Tibial artery (tissue), 4 donors: ENCODE results near the gene EPHB2.

ENCODE experiments used
- DNase-seq, 2 donors: peaks; one replicate each; pipeline ENCODE4 v3.0.0-alpha.2; 2019
- H3K27ac ChIP-seq, 2 donors: fragments of 200-600 bp; sonication (generic) in 1 of 2; 1 replicate in 1 of 2; 2 replicates in 1 of 2; pipeline ENCODE4 v1.5.1; 2018 to 2019; ENCODE audit warnings: mild to moderate bottlenecking in 1 of 2
- H3K27me3 ChIP-seq, 2 donors: fragments of 200-600 bp; sonication (generic) in 1 of 2; one replicate each; pipeline versions ENCODE4 v1.5.1 to v1.6.0; 2016 to 2019
- H3K36me3 ChIP-seq, 3 donors: fragments of 200-600 bp; sonication (generic) in 2 of 3; one replicate each; pipeline ENCODE4 v1.5.1; 2016 to 2019; ENCODE audit warnings: mild to moderate bottlenecking in 2 of 3
- H3K4me1 ChIP-seq, 4 donors: fragments of 200-600 bp; sonication (generic) in 2 of 4; 1 replicate in 3 of 4; 2 replicates in 1 of 4; pipeline ENCODE4 v1.5.1; 2016 to 2019
- H3K4me3 ChIP-seq, 2 donors: fragments of 200-600 bp; sonication (generic) in 1 of 2; 1 replicate in 1 of 2; 2 replicates in 1 of 2; pipeline ENCODE4 v1.5.1; 2018 to 2019; ENCODE audit warnings: mild to moderate bottlenecking in 2 of 2
- H3K9me3 ChIP-seq, 3 donors: fragments of 200-600 bp; sonication (generic) in 1 of 3; one replicate each; pipeline ENCODE4 v1.5.1; 2016 to 2019
- intact Hi-C: fragments of 100-400 bp; cut with DNase I; formaldehyde crosslinking; loops from one replicate; pipeline ENCODE4 v1.15.0; 2023; ENCODE audit warnings: low total_unique reads
- TF ChIP-seq, protein P1 (sequence below), 2 experiments: fragments of 200-600 bp in 1 of 2; fragments of 450-650 bp in 1 of 2; IDR thresholded peaks; one replicate each; pipeline ENCODE4 v1.5.1; 2017 to 2019; ENCODE audit warnings: antibody characterized with exemption in 2 of 2, mild to moderate bottlenecking in 1 of 2, moderate library complexity in 1 of 2

EPHB2 gene

DNA sequence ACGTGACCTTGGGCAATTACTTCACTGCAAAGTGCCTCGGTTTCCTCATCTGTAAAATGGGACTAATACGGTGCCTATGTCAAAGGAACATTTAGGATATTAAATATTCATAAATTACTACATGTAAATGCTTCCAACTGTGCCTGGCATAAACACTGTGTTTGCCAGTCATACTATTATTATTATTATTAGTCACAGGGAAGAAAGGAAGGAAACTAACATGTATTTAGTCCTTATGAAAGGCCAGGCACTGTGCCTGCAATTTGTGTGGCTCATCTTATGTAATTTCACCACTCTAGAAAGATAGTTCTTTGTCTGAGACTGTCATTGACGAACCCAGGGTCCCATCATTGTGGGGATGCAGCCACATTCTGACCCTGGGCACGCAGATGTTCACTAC lies 45.0 kb downstream of the EPHB2 start:
- peaks cover 0 to 5% (median 1%) of the 10 kb centered on the region in 4 donors for H3K4me1 ChIP-seq
- no peak overlapping the region for H3K27ac ChIP-seq
- intact Hi-C loops = no loop called here
- TF ChIP-seq, protein P1, sequence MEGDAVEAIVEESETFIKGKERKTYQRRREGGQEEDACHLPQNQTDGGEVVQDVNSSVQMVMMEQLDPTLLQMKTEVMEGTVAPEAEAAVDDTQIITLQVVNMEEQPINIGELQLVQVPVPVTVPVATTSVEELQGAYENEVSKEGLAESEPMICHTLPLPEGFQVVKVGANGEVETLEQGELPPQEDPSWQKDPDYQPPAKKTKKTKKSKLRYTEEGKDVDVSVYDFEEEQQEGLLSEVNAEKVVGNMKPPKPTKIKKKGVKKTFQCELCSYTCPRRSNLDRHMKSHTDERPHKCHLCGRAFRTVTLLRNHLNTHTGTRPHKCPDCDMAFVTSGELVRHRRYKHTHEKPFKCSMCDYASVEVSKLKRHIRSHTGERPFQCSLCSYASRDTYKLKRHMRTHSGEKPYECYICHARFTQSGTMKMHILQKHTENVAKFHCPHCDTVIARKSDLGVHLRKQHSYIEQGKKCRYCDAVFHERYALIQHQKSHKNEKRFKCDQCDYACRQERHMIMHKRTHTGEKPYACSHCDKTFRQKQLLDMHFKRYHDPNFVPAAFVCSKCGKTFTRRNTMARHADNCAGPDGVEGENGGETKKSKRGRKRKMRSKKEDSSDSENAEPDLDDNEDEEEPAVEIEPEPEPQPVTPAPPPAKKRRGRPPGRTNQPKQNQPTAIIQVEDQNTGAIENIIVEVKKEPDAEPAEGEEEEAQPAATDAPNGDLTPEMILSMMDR (IDR thresholded peaks at IDR 0.05) = no peak
- no peak overlapping the region for H3K4me3 ChIP-seq
- H3K36me3 ChIP-seq = no peaks in the 10 kb centered on the region
- DNase-seq = no peak
- H3K27me3 ChIP-seq = peaks cover 0 to 8% of the 10 kb centered on the region in 2 donors
- no peaks in the 10 kb centered on the region for H3K9me3 ChIP-seq

DNA sequence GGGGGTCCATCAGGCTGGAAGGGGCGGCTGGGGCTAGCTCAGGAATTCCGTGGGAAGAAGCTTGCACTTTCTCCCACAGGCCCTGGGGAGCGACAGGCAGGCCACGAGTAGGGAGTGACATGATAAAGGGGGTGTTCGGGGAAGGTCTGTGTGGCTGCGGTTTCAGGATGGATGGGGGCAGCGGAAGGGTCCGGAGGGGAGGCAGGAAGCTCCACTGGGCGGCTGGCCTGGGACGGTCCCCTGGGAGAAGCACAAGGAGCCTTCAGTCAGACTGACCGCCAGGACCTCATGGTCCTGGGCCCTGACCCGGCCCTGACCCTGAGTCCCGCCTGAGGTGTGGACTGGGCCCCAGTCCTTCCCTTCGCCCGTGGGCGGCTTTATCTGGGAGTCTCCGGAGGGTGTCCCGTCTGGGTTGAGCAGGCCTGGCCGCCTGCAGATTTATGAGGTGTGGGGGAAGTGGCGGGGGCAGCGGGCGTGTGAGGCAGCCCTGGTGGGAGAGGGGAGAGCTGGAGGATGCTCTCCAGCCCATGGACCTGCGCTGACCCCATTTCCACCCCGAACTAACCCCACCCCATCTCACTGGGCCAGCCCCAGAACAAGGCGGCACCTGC lies 45.6 kb downstream of the EPHB2 start:
- TF ChIP-seq, protein P1 (IDR thresholded peaks at IDR 0.05) = no peak
- no peak for DNase-seq
- Histone ChIP-seq H3K4me1 (no peaks in the 10 kb centered on the region), H3K4me3 (no peak overlapping the region), H3K36me3 (no peaks in the 10 kb centered on the region), H3K27ac (no peak overlapping the region), H3K9me3 (no peaks in the 10 kb centered on the region), H3K27me3 (peaks cover 0 to 10% of the 10 kb centered on the region in 2 donors)
- intact Hi-C loops = no loop called here

DNA sequence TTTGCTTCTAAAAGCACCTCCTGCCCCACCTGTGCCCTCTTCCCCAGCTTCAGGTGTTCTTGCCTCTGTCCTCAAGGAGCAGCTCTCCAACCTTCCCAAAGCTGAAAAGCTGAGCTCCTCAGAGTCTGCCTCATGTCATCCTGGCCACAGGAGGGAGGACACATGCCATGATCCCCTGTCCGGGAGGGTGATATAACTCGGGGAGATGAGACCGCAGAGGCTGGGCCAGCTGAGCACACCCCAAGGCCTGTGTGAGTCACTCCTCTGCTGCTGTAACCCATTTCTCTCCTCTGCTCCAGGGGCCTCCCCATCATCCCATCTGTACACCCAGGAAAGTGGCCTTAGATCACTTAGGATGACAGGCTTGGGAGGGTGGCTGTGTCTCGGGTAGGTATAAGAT lies 49.8 kb downstream of the EPHB2 start:
- no peak overlapping the region for H3K4me3 ChIP-seq
- peaks cover 0 to 19% of the 10 kb centered on the region in 2 donors for H3K27me3 ChIP-seq
- no peak for DNase-seq
- intact Hi-C loops = no loop called here
- H3K9me3 ChIP-seq = no peaks in the 10 kb centered on the region
- H3K36me3 ChIP-seq = no peaks in the 10 kb centered on the region
- H3K27ac ChIP-seq = no peak overlapping the region
- H3K4me1 ChIP-seq = no peaks in the 10 kb centered on the region
- TF ChIP-seq, protein P1 (IDR thresholded peaks at IDR 0.05) = no peak

- Histone ChIP-seq H3K9me3 (no peaks in the 10 kb centered on the region), H3K27me3 (peaks cover 0 to 19% of the 10 kb centered on the region in 2 donors), H3K36me3 (no peaks in the 10 kb centered on the region), H3K4me1 (no peaks in the 10 kb centered on the region), H3K4me3 (no peak overlapping the region), H3K27ac (no peak overlapping the region)
- DNase-seq = no peak
- TF ChIP-seq, protein P1 (IDR thresholded peaks at IDR 0.05) = no peak
- intact Hi-C loops = no loop called here
Measured at GRCh38 chr1:22761101-22761500, 50.5 kb downstream of the EPHB2 start.

DNA sequence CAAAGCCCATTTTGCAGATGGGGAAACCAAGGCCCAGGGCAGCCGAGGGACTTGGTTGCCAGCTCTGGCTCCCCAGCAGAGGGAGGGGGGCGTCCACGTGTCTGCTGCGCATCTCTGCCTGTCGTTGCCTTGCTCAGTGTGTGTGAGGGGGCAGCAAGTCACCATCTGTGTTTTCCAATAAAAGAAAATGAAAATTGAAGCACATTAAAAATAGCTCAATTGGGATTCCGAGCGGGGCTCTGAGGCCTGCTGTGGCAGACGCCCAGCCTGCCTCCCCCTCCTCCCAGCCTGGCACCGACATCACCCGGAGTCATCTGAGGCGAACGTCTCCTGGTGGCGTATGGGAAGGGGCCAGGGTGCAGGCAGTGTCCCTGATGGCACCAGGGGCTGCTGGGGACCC lies 51.2 kb downstream of the EPHB2 start:
- Histone ChIP-seq H3K27me3 (peaks cover 0 to 19% of the 10 kb centered on the region in 2 donors), H3K27ac (no peak overlapping the region), H3K4me3 (no peak overlapping the region), H3K36me3 (no peaks in the 10 kb centered on the region), H3K4me1 (no peaks in the 10 kb centered on the region), H3K9me3 (no peaks in the 10 kb centered on the region)
- intact Hi-C loops = no loop called here
- TF ChIP-seq, protein P1 (IDR thresholded peaks at IDR 0.05) = no peak
- no peak for DNase-seq
